HepG2 (cell line): Measurements from ENCODE around the gene CEP104. TPM values are rescaled to one million over a fixed set of nuclear protein-coding genes. Genes with fewer than 3 reads are reported as not detected.

ENCODE experiments used
- CC2D1A ChIP-seq: sonication (generic); formaldehyde crosslinking; IDR thresholded peaks from 2 replicates; pipeline ENCODE4 v1.8.1; 2023; ENCODE audit warnings: mild to moderate bottlenecking, missing genetic modification reagents
- HMG20B ChIP-seq: conservative IDR thresholded peaks from 2 replicates; pipeline ENCODE4 v1.6.1; 2016; ENCODE audit warnings: missing genetic modification reagents, missing compliant biosample characterization
- KDM5A ChIP-seq: fragments of 200-600 bp; sonication (generic); IDR thresholded peaks from 2 replicates; pipeline ENCODE4 v1.7.0; 2018; ENCODE audit warnings: antibody characterized with exemption, mild to moderate bottlenecking, low read length, borderline replicate concordance
- PRDM15 ChIP-seq: sonication (generic); formaldehyde crosslinking; IDR thresholded peaks from 2 replicates; pipeline ENCODE4 v1.4.0; 2020; ENCODE audit warnings: missing genetic modification reagents
- SAP130 ChIP-seq: IDR thresholded peaks from 2 replicates; pipeline ENCODE4 v1.6.1; 2016; ENCODE audit warnings: low read depth
- SNAPC2 ChIP-seq: sonication (generic); formaldehyde crosslinking; IDR thresholded peaks from 2 replicates; pipeline ENCODE4 v1.8.1; 2022; ENCODE audit warnings: mild to moderate bottlenecking, missing genetic modification reagents
- SP2 ChIP-seq: sonication (generic); formaldehyde crosslinking; IDR thresholded peaks from 2 replicates; pipeline ENCODE4 v1.5.1; 2020; ENCODE audit warnings: mild to moderate bottlenecking, missing genetic modification reagents
- TFAP4 ChIP-seq: sonication (generic); IDR thresholded peaks from 2 replicates; pipeline ENCODE4 v1.6.1; 2016; ENCODE audit warnings: low read depth, borderline replicate concordance
- ZNF18 ChIP-seq: sonication (generic); formaldehyde crosslinking; IDR thresholded peaks from 2 replicates; pipeline ENCODE4 v1.8.0; 2022; ENCODE audit warnings: mild to moderate bottlenecking, missing genetic modification reagents; ENCODE audit not compliant: insufficient replicate concordance
- ZNF260 ChIP-seq: sonication (generic); formaldehyde crosslinking; IDR thresholded peaks from 2 replicates; pipeline ENCODE4 v1.4.0; 2020; ENCODE audit warnings: missing genetic modification reagents, low read depth, mild to moderate bottlenecking, borderline replicate concordance
- ZNF318 ChIP-seq: sonication (generic); formaldehyde crosslinking; IDR thresholded peaks from 2 replicates; pipeline ENCODE4 v1.4.0; 2020; ENCODE audit warnings: mild to moderate bottlenecking, missing genetic modification reagents
- ZNF816 ChIP-seq: sonication (generic); formaldehyde crosslinking; IDR thresholded peaks from 2 replicates; pipeline ENCODE4 v1.8.0; 2022; ENCODE audit warnings: missing genetic modification reagents, mild to moderate bottlenecking, borderline replicate concordance
- ZZZ3 ChIP-seq: sonication (generic); formaldehyde crosslinking; IDR thresholded peaks from 2 replicates; pipeline ENCODE4 v1.4.0; 2020; ENCODE audit warnings: missing genetic modification reagents, mild to moderate bottlenecking, borderline replicate concordance
- polyA plus RNA-seq, 8 experiments: library from polyadenylated mRNA; depleted of rRNA in 3 of 8; stranded (reverse) in 7 of 8; unstranded in 1 of 8; fragments of >200 nt; fragmentation: Illumina TruSeq in 4 of 8; extraction: Trizol in 4 of 8; gene quantifications; 2 replicates each; pipeline versions ENCODE4 v1.2.1 to v1.2.3, GENCODE V29; 2011 to 2016; ENCODE audit warnings: low read depth in 4 of 8, missing spikeins in 1 of 8, mixed read lengths in 1 of 8; ENCODE audit not compliant: insufficient read depth in 1 of 8
- total RNA-seq, 5 experiments: library from RNA; depleted of rRNA; stranded (reverse); fragments of >200 nt; fragmentation: Illumina TruSeq; extraction: Trizol; gene quantifications; 2 replicates each; pipeline ENCODE4 v1.2.3, GENCODE V29; 2016; ENCODE audit warnings: low read depth in 1 of 5

CEP104 gene
- total and polyA plus RNA-seq, 2 of the 13 experiments (the other 11 are each of a cell fraction or from before 2014, with no cell fraction given): 20.4 to 30.1 TPM

- TF ChIP-seq ZNF18 (CRISPR knock-in tag) (peak; percentile 12), KDM5A (no peak), TFAP4 (peak; percentile 13; the same call in 1 of the 2 replicates), ZNF260 (CRISPR knock-in tag) (no peak), ZNF816 (CRISPR knock-in tag) (no peak), SAP130 (CRISPR knock-in tag) (no peak; the same call in 1 of the 2 replicates), ZZZ3 (CRISPR knock-in tag) (no peak), PRDM15 (no peak), HMG20B (no peak), ZNF318 (CRISPR knock-in tag) (no peak), CC2D1A (CRISPR knock-in tag) (no peak), SP2 (no peak), SNAPC2 (0 out of 2 replicates have a peak, but pooled peaks have one; percentile 17)
These were observed 85.6 kb downstream of the CEP104 start (continued) for GRCh38 chr1:3771108-3772026.
